Hematopoietic multipotent progenitor cell treated with erythropoietin and hydrocortisone succinate and interleukin-3 and kit ligand, for 17 days (in vitro differentiated cells): ENCODE measurements around the gene TFEB.

ENCODE experiments used
- DNase-seq: peaks from one replicate; pipeline ENCODE4 v3.0.0-alpha.2; 2015; ENCODE audit warnings: low spot score

TFEB gene

DNA sequence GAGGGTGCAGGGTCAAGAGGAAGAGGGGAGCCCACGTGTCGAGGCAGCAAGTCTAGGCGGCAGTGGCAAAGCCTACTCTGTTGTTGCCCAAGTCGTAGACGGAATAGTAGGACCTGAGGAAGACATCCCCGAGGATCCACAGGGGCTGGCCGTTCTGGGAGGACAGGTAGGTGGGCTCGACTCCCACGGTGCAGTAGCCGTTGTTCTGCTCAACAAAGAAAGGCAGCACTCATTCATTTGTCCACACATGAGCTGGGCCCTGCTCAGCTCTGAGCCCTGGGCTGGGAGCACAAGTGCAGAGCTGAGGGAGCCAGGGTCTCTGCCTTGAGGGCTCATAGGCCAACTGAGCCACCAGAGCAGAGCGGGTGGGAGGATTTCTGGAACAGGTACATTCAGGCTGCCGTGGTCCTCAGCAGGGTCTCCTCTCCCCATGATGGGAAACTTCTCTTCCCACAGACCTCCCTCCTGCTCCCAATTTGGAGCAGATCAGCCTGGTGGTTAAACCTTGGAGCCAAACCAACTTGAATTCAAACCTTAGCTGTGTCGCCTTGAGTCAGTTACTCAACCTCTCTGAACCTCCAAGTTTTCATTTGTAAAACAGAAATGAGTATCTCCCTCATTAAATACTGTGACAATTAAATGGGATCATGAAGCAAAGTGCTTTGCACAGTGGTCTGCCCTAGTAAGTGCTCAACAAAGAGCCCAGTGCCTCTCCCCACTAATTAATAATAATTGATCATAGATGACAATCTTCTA, 1.6 kb upstream of the TFEB start:
- DNase-seq = no peak

- no peak for DNase-seq
These were observed 852 bp upstream of the TFEB start for GRCh38 chr6:41736186-41736733.

DNA sequence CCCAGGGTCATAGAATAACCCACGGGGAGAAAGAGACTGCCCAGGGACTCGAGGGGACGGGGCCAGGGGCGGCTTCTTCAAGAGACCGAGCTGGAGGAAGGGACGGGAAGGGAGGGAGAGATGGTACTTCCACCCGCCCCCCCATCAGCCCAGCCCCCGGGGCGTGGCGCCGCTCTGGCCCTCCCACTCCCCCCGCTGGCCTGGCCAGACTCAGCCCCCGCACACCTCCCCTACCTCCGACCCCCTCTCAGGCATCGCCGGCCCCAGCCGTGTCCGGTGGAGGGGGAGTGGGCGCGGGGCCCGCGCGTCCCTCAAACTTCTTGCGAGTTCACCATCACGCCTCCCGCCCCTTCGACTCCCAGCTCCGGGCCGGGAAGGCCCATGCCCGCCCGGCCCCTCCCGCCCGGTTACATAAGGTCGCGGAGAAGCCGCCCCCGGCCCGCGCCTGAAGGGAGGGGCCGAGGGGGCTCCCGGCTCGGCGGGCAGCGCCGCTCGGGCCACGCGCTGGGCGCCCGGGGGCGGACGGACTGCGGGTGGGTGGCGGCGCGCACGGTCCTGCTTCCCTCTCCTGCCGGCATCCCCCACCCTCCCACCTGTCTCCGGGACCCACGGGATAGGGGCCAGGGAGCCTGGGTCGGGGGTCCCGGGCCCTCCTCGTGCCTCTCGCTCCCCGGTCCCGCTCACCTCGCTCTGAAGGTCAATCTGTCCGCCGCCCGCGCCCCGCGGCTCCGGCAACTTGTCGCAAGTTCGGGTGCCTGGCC, 562 bp downstream of the TFEB start:
- no peak for DNase-seq

DNA sequence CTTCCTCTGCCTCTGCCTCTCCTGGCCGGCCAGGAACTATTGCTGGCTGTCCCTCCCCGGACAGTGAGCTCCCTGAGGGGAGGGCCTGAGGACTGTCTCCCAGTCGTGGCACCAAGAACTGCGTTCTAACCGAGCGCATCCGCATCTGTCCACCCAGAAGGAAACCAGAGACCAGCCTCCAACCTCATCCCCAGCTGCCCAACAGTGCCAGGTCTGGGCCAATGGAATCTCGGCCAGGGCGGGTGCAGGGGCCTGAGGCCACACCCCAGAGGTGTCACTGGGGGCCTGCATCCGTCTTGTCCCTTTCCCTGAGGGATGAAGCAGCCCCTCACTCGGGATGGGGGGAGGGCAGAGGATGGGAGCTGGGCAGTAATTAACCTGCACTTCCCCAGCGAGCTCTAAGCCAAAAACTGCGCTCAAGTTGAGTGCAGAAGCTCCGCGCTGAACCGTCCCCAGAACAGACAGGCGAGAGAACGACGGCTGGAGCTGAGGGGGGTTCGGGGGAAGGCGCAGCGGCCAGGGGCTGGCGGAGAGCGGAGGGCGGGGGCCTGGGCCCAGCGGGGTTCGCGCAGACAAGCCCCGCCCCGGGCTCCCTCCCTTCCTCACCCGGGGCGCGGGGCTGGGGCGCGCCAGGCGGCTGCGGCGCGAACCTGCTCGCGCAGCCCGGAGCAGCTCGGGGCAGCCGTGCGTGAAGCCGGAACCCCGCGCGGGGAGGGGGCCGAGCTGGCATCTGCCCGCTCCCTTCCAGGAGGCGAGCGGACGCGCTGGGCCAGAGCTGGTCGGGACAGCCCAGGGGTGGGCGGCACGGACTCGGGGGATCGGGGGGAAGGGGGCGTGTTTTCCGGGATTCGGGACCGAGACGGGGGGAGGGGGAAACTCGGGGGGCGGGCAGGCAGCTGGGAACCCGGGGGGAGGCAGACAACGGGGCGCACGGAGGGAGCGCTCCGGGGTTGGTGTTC, 1.4 kb downstream of the TFEB start:
- no peak for DNase-seq

DNA sequence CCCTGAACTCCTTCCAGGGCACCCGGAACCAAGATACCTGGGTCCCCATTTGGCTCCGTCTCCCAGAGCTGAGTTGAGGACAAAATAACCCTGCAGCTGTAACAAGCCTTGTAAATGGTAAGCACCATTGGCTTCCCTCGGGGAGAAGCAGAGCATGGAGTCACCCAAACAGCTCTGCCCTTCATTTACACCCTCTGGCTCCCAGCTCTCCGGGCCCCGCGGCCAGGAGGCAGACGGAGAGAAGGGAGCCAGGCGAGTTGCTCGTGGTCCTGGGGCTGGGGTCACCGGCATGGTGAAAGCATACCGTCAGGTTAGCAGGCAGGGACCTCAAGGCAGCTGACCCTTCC, 2.1 kb downstream of the TFEB start:
- no peak for DNase-seq

DNA sequence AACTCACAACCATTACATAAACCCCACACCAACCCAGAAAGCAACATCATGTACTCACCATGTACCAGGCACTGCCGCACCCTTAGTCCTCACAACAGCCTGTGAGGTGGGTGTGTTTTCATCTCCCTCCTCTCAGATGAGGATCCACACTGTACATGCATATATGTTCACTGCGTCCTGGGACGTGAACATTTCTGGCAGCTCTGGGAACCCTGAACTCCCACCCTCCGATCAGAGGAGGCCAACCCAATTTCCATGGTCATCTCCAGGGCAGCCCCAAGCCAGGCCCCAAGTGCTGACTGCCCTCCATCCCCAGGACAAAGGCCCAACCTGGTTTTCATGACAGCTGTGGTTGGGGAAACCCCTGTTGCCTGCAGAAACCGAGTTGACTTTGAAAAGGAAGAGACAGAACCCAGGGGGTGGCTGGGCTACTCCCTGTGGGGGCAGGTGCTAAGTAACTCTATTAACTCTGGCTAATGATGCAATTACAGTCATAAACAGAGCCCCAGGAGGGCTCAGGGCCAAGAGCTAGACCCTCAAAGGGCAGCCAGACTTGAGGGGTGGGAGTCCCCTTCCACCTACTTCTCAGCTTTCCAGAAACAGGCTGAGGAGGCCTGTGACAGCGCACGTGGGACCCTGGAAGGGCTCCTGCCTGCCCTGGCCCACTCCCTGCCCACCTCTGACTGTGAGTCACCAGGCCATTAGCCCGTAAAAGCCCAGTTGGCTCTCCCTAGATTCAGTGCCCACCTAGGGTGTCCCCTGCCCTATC, 2.6 kb downstream of the TFEB start:
- DNase-seq = no peak

GRCh38 chr6:41732149-41732548, 3.3 kb downstream of the TFEB start:
- DNase-seq = no peak

DNA sequence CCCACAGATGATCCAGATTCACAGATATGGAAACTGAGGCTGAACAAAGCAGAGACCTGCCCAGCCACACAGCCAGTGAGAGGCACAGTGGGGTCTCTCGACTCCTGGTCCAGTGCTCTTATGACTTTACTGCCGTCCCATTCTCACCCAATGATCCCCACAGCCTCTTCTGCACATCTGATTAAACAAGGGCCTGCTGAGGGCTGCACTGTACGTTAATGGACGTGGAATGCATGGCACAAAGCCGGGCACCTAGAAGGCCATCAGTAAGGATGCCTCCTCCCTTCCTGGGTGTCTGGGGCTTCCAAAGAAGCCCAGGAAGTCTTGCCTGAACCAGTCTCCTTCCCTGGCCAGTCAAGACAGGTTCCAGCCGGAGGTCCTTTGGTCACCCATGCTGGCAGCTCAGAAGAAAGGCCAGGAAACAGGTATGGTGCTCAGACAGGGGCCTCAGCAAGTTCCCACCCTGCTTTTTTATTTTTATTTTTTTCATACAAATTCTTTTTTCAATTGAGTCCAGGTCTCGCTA, 3.8 kb downstream of the TFEB start:
- no peak for DNase-seq

DNA sequence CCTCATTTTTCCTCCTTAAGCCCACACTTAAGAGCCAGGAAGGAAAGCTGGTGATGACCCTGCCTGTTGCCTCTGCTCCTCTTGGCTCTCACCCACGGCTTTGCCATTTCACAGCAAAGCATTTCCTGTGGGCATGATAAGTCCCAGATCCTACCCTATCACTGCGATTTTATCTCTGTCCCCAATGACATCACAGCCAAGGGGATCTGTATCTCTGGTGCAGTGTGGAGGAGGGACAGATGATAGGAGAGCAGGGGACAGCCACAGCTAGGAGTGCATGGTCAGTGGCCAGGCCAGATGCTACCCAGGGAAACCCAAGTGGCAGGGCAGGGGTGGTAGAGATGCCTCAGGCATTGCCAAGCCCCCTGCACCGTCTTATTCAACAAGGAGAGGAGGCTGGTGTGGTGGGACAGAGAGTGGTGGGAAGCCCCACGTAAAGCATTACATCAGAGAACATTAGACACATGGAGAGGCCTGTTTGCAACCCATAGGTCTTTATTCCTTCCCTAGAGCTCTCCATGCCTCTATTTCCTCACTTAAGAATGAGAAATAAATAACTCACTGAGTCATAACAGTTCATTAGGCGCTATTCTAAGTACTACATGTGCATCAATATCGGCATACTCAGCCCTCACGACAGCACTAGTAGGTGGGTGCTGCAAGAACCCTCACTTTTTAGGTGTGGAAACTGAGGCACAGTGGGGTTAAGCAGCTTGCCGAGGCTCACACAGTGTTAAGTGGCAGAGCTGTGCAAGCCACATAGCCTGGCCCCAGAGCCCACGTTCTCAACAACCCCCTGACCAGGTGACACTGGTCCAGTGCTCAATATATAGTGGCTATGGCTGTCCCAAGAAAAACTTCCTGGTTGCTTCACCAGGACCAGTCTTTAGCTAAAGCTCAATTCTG, 4.6 kb downstream of the TFEB start:
- no peak for DNase-seq

DNA sequence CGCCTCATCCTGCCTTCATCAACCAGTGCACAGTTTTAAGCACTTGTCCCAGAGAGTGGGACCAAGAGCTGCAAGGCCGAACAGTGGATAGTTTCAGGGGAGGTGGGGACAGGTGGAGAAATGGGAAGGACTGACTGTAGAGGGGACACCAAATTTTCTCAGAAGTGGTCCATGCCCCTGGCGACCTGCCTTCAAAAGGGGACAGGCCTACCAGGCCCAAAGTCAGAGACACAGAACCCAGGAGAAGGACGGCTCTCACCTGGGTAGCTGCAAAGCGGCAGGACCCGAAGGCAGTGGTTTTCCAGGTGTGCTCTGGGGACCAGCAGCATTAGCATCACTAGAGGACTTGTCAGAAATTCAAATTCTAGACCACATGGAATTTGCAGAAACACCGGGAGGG, 5.8 kb downstream of the TFEB start:
- DNase-seq = no peak

DNA sequence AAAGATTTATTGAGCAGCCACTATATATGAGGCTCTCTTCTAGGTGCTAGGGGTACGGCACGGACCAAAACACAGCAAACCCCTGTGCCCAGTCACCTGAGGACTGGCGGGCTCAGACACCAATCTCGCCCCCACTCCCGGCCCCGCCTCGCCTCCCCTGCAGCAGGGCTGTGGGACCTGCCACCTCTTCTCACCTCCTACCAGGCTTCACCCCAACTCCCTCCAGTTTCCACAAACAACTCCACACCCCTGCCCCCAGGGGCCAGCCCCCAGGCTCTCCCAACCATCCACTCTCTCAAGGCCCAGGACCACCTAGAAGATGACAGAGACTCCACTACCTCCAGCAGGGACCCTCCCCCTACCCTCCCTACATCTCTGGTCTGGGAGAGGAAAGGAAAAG, 6.5 kb downstream of the TFEB start:
- no peak for DNase-seq

- DNase-seq = no peak
These were observed 7.1 kb downstream of the TFEB start for GRCh38 chr6:41728073-41728936.

DNA sequence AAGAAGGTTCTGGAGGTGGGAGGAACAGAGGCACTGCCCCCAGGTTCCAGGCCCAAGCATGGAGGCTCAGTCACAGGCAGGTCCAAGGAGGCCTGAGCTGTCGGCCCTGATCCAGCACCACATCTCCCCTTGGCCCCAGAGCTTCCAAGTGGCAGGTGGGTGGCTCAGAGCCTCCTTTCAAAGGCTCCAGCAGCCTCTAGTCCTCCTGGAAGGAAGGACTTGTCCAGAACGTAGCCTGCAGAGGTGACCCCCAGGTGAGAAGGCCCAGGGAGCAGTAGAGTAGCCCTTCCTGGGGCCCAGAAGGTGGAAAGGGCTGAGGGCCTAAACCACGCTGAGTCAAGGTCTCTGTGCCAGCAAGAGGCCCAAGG, 7.7 kb downstream of the TFEB start:
- DNase-seq = no peak

DNA sequence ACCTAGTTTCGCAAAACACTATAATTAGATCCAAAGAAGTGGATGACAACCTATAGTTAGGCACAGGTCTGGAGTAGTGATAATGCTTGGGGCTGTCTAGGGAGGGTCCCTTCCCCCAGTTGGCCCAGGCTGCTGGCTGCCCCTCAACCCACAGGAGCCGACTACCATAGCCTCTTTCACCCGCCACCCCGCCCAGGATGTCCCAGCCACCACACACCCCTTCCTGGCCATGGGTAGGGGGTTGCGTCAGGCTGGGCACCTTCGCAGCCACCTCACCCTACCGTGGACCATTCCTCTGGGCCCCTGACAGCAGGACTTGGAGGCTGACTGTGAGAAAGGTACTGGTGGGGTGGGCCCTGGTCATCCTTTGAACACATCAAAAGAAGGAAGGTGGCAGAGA, 8.5 kb downstream of the TFEB start:
- DNase-seq = no peak

- no peak for DNase-seq
These were observed 10.6 kb downstream of the TFEB start for GRCh38 chr6:41724586-41725501.

GRCh38 chr6:41724228-41724580, 11.2 kb downstream of the TFEB start:
- no peak for DNase-seq

GRCh38 chr6:41723530-41724227, 11.7 kb downstream of the TFEB start:
- DNase-seq = no peak
